GM21447 (cell line): ENCODE results near the gene HACL1.

ENCODE experiments used
- ATAC-seq: cut with Tn5 transposase; IDR thresholded peaks from one replicate; pipeline ENCODE4 v1.9.1; 2021; ENCODE audit not compliant: unreplicated experiment

The HACL1 gene

GRCh38 chr3:15528854-15529537 lies 72.4 kb downstream of the HACL1 start:
- ATAC-seq: no peak

DNA sequence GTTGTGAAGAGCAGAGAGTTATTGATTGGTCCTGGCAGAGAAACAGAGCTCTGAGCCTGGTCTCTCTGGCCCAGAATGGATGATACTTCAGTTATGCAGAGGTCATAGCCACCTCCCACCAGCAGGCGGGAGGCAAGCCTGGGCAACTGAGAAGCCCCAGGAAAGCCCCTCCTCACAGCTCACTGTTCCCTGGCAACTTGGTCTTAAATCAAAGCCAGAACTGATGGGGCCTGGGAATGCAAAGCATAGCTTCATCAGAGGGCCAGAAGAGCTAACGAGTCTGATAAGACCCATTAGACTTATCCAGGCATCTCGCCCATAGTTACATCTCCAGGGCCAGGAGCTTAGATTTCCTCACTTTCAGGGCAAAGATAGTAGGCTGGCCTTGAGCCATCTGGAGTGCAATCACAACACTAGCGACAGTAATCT lies 74.3 kb downstream of the HACL1 start:
- ATAC-seq: no peak

DNA sequence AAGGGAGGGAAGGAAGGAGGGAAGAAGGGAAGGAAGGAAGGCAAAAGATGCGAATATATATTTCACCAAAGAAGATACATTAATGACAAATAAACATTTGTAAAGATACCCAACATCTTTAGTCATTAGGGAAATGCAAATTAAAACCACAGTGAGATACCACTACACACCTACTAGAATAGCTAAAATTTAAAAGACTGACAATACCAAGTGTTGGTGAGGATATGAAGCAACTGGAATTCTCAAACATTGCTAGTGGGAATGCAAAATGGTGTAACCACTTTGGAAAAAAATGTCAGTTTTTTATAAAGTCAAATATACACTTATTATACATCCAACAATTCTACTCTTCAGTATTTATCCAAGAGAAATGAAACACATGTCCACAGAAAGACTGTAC lies 75.6 kb downstream of the HACL1 start:
- no peak for ATAC-seq

DNA sequence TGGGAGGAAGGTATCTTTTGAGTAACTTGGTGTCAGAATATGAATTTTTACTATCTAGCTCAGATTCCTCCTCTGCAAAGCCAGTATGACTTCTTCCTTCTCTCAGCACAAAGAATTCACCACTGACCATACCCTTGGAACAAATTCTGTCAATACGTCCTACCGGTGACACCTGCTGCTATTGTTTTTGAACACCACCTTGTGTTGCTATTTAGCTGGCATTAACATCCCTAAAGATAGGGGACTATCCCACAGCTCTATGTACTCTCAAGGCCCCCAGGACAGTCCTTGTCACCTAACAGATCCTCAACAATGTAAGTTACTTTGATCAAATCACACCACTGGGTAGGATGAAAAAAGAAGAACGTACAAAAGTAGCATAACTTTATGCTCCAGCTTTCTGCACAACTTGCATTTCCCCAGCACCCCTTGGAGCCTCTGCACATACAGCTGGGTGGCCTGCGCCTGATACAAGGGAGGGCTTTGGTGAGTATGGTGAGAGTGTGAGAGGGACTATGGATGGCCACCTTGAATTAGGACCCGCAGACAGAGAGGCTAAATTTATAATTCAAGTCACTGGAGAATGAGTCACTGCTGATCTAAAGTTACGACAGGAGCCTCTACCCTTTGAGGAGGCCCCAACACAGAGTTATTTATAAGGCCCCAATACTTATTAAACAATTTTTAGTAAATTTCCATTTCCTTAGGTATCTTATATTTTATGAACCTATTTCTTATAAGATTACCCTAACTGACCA lies 77.5 kb downstream of the HACL1 start:
- ATAC-seq: no peak

DNA sequence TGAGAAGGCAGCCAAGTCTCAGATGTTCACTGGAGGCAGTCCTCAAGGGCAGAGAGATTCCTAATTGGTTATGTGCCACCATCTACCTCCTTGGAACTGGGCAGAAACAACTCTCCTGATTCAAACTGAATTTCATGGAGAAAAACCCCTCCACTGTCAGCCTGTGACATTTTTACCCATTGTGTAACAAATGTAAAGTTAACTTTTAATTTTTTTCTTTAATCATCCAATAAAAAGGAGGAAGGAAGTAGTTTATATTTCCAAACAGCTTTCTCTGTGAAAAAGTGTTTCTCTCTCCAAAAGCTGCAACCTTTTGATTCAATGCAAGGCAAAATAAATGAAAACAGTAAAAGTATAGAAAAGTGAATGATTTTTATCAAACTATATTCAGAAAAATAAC lies 79.4 kb downstream of the HACL1 start:
- ATAC-seq: no peak

GRCh38 chr3:15521573-15521965 lies 79.8 kb downstream of the HACL1 start, which contains the start of gene COLQ:
TSS of gene COLQ (minus strand) at chr3:15521706. CDS start at chr3:15521625, 81 bp downstream.
- ATAC-seq: no peak

GRCh38 chr3:15520804-15521572 lies 80.4 kb downstream of the HACL1 start:
- no peak for ATAC-seq

DNA sequence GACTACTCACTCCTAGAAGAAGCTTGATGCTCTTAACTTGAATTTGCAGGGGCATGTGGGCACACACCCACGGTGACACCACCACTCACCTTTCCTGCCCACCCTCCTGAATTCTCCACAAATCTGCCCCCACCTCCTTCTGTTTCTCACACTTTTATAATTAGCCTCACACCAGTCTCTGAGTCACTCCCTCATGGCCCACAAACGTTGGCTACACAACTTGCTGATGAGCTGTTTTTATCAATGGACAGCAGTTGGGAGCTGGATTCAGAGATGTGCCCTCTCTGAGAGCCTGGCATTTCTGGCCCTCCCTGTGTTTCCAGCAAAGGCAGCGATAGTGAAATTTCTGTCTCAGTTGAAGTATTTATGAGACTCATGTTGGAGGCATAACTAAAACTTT lies 81.2 kb downstream of the HACL1 start:
- no peak for ATAC-seq

DNA sequence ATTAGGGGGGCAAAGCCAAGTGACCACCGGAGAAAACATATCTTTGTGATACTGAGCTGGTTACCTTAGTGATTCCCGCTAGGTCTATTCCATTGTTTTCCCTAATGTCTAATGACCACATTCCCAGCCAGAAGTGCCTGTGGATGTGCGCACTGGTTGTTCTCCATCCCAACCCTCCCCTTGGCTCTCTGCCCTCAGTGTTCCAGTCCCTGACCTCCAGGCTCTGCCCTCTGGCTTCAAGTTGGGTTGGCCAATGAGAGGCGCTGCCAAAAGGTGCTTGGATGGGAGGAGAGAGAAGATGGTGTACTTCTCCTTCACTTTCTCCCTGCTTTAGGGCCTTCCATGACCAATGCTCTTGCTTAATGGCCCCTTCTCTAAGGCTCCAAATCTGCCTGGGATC lies 82.3 kb downstream of the HACL1 start:
- ATAC-seq: no peak

DNA sequence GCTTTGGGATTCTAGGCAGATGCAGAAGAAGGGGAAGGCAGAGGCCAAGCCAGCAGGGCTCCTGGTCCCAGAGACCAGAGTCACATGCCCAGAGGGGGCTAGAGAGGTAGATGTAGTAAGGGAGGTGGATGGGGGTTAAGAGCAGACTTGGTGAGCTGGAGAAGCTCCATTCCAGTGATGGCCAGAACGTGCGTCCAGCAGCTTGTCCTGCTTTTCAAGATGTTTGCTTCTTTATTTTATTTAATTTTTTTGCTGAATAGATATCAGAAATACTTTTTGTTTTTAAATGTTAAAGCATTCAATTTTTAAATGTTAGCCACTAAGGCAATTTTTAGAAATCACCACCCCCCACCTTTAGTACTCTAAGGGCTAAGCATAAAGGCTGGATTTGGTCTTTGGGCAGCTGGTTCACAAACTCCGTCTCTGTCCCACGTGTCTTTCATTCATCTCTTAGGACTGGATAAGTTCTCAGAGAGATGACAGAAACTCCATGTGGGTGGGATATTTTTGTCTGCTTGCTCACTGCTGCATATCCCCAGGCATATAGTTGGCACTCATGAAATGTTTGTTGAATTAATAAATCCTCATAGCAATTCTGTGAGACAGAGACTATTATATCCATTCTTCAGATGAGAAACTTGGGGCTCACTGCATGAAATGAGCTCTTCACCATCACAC lies 86.6 kb downstream of the HACL1 start:
- ATAC-seq: no peak

DNA sequence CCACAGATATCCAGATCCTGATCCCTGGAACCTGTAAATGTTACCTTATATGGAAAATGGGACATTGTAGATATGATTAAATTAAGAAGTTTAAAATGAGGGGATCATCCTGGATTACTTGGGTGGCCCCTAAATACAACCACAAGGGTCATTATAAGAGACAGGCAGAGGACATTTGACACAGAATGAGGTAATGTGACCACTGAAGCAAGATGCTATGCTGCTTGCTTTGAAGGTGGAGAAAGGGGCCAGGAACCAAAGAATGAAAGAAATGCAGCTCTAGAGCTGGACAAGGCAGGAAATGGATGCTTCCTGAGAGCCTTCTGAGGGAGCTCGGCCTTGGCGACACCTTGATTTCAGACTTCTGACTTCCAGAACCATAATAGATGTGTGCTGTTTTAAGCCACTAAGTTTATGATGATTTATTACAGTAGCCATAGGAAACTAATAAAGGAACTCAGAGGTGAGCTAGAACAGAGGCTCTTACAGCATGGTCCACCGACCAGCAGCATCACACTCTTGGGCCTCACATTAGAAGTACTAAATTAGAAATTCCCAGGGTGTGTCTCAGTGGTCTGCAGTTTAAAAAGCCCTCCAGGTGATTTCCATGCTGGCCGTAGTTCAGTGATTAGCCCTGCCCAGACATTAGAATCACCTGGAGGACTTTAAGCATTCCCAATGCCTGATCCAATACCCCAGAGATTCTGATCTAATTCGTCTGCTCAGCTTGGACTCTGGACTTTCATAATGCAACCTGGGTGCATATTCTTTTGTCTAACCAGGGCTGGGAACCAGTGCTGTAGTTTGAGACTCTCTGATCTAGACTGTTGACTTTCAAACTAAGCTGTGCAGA lies 87.3 kb downstream of the HACL1 start:
- no peak for ATAC-seq

GRCh38 chr3:15513116-15513515 lies 88.3 kb downstream of the HACL1 start:
- no peak for ATAC-seq

DNA sequence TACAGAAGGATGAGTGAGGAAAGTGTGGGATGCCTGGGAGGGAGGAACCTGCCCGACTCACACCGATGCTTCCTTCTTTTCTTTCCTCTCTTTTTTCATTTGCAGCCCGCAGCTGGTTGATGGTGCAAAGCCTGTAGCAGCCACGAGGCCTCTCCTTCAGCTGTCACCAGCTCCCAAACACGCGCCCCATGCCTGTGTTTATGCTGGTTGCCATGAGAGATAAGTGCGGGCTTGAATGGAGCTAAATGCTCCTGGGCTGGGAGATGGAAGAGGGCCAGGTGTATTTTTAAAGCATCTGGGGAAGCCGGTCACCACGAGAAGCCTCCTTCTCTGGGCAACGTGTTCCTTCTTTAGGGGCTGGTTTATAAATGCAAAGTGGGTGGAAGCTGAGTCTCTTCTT lies 89.2 kb downstream of the HACL1 start:
- ATAC-seq: no peak

DNA sequence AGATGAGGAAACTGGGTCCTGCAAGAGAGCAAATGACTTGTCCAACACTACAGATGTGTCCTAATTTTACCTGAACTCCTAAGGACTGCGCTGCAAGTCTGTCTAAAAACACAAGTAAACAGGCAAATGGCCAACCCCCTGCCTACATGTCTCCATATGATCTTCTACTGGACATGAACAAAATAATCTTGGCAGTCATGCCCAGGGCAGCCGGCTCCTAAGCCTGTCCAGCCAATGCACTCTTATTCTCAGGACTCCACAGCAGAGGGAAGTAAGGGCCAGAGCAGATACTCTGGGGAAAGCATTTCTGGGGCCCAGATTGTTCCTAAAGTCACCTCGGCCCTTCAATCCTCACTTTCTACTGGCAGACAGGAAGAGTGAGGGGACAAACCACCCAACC lies 90.2 kb downstream of the HACL1 start:
- ATAC-seq: no peak
